H9 (cell line): ENCODE measurements around the gene ULK4. TPM values are rescaled to one million over a fixed set of nuclear protein-coding genes. Genes with fewer than 3 reads are reported as not detected.

Experiments used
- DNase-seq: peaks from one replicate; pipeline ENCODE4 v3.0.0-alpha.2; 2017
- H2AFZ ChIP-seq: one replicate; pipeline ENCODE4 v1.6.1; 2013; ENCODE audit warnings: mild to moderate bottlenecking, low read length, control low read depth, moderate library complexity
- H2AK5ac ChIP-seq: 2 replicates; pipeline ENCODE4 v1.6.1; 2013; ENCODE audit warnings: low read length, control low read depth, mixed read lengths; ENCODE audit not compliant: insufficient read length
- H2BK120ac ChIP-seq: one replicate; pipeline ENCODE4 v1.6.1; 2013; ENCODE audit warnings: low read depth, mild to moderate bottlenecking, low read length, control low read depth, inconsistent platforms; ENCODE audit not compliant: poor library complexity, severe bottlenecking
- H2BK12ac ChIP-seq: 2 replicates; pipeline ENCODE4 v1.6.1; 2013; ENCODE audit warnings: low read length, control low read depth, mixed read lengths, low read depth; ENCODE audit not compliant: insufficient read length
- H2BK15ac ChIP-seq: 2 replicates; pipeline ENCODE4 v1.6.1; 2013; ENCODE audit warnings: low read depth, low read length, control low read depth
- H2BK20ac ChIP-seq: one replicate; pipeline ENCODE4 v1.6.1; 2013; ENCODE audit warnings: low read depth, mild to moderate bottlenecking, low read length, control low read depth, inconsistent platforms; ENCODE audit not compliant: poor library complexity, severe bottlenecking
- H2BK5ac ChIP-seq: 2 replicates; pipeline ENCODE4 v1.6.1; 2013; ENCODE audit warnings: low read length, control low read depth, mixed read lengths; ENCODE audit not compliant: insufficient read length
- H3K14ac ChIP-seq: 2 replicates; pipeline ENCODE4 v1.6.1; 2013; ENCODE audit warnings: low read length, control low read depth; ENCODE audit not compliant: insufficient read depth
- H3K18ac ChIP-seq: 2 replicates; pipeline ENCODE4 v1.6.1; 2013; ENCODE audit warnings: low read depth, mild to moderate bottlenecking, mixed read lengths, low read length, control low read depth; ENCODE audit not compliant: insufficient read length
- H3K23ac ChIP-seq: 2 replicates; pipeline ENCODE4 v1.6.1; 2013; ENCODE audit warnings: low read length, control low read depth, mixed read lengths, low read depth; ENCODE audit not compliant: insufficient read length
- H3K23me2 ChIP-seq: 2 replicates; pipeline ENCODE4 v1.6.1; 2013; ENCODE audit warnings: low read depth, mild to moderate bottlenecking, mixed read lengths, low read length, control low read depth; ENCODE audit not compliant: insufficient read length, poor library complexity, severe bottlenecking
- H3K27ac ChIP-seq: 2 replicates; pipeline ENCODE4 v1.5.1; 2013; ENCODE audit warnings: low read length, control low read depth, mixed read lengths, low read depth; ENCODE audit not compliant: insufficient read length
- H3K27me3 ChIP-seq: 2 replicates; pipeline ENCODE4 v1.6.1; 2013; ENCODE audit warnings: low read length, control low read depth, inconsistent platforms; ENCODE audit not compliant: insufficient read depth
- H3K4ac ChIP-seq: 2 replicates; pipeline ENCODE4 v1.6.1; 2013; ENCODE audit warnings: low read depth, mild to moderate bottlenecking, control low read depth, inconsistent platforms, low read length, moderate library complexity
- H3K4me1 ChIP-seq: 2 replicates; pipeline ENCODE4 v1.6.1; 2013; ENCODE audit warnings: low read length, control low read depth, inconsistent platforms; ENCODE audit not compliant: insufficient read depth
- H3K4me2 ChIP-seq: 2 replicates; pipeline ENCODE4 v1.6.1; 2013; ENCODE audit warnings: low read length, control low read depth, mixed read lengths; ENCODE audit not compliant: insufficient read length, insufficient read depth
- H3K56ac ChIP-seq: 2 replicates; pipeline ENCODE4 v1.6.1; 2013; ENCODE audit warnings: low read depth, mild to moderate bottlenecking, mixed read lengths, low read length, control low read depth; ENCODE audit not compliant: insufficient read length
- H3K79me1 ChIP-seq: 2 replicates; pipeline ENCODE4 v1.6.1; 2013; ENCODE audit warnings: low read depth, mild to moderate bottlenecking, moderate library complexity, low read length, control low read depth, inconsistent platforms; ENCODE audit not compliant: insufficient read depth, poor library complexity, severe bottlenecking
- H3K79me2 ChIP-seq: 2 replicates; pipeline ENCODE4 v1.6.1; 2013; ENCODE audit warnings: low read length, control low read depth, inconsistent platforms; ENCODE audit not compliant: insufficient read depth
- H3K9ac ChIP-seq: 2 replicates; pipeline ENCODE4 v1.6.1; 2013; ENCODE audit warnings: low read length, control low read depth, mixed read lengths; ENCODE audit not compliant: insufficient read length; ENCODE audit errors: extremely low read depth
- H3K9me3 ChIP-seq: one replicate; pipeline ENCODE4 v1.6.1; 2013; ENCODE audit warnings: low read depth, low read length, inconsistent platforms; ENCODE audit not compliant: control insufficient read depth
- H3T11ph ChIP-seq: one replicate; pipeline ENCODE4 v1.6.1; 2013; ENCODE audit warnings: mild to moderate bottlenecking, low read length, control low read depth, inconsistent platforms
- H4K20me1 ChIP-seq: one replicate; pipeline ENCODE4 v1.6.1; 2013; ENCODE audit not compliant: control insufficient read depth, insufficient read length, insufficient read depth
- H4K5ac ChIP-seq: 2 replicates; pipeline ENCODE4 v1.6.1; 2013; ENCODE audit warnings: low read depth, mild to moderate bottlenecking, mixed read lengths, low read length, control low read depth; ENCODE audit not compliant: insufficient read length
- H4K8ac ChIP-seq: replicated peaks from 2 replicates; pipeline ENCODE4 v1.6.1; 2013; ENCODE audit warnings: low read length, control low read depth, mixed read lengths, low read depth; ENCODE audit not compliant: insufficient read length
- H4K91ac ChIP-seq: 2 replicates; pipeline ENCODE4 v1.6.1; 2013; ENCODE audit warnings: low read depth, mild to moderate bottlenecking, moderate library complexity, mixed read lengths, low read length, control low read depth; ENCODE audit not compliant: insufficient read length
- H3K27ac Mint-ChIP-seq, 3 experiments: 2 replicates in 2 of 3; 3 replicates in 1 of 3; pipeline ENCODE4 v1.8.0; 2020 to 2021; ENCODE audit warnings: mixed read lengths in 3 of 3, mild to moderate bottlenecking in 1 of 3, moderate library complexity in 1 of 3
- H3K27me3 Mint-ChIP-seq: 2 replicates; pipeline ENCODE4 v1.8.0; 2021; ENCODE audit warnings: low read depth, mild to moderate bottlenecking, moderate library complexity, mixed read lengths
- H3K36me3 Mint-ChIP-seq, 3 experiments: 2 replicates in 2 of 3; 3 replicates in 1 of 3; pipeline ENCODE4 v1.8.0; 2020 to 2021; ENCODE audit warnings: low read depth in 3 of 3, mixed read lengths in 3 of 3; ENCODE audit not compliant: insufficient read depth in 1 of 3
- H3K4me1 Mint-ChIP-seq, 2 experiments: 2 replicates each; pipeline ENCODE4 v1.8.0; 2020; ENCODE audit warnings: mixed read lengths in 2 of 2
- H3K4me3 Mint-ChIP-seq, 2 experiments: 2 replicates in 1 of 2; 3 replicates in 1 of 2; pipeline ENCODE4 v1.8.0; 2020 to 2021; ENCODE audit warnings: mild to moderate bottlenecking in 2 of 2, mixed read lengths in 2 of 2, moderate library complexity in 1 of 2
- H3K9me3 Mint-ChIP-seq, 2 experiments: 2 replicates in 1 of 2; 3 replicates in 1 of 2; pipeline ENCODE4 v1.8.0; 2020; ENCODE audit warnings: mild to moderate bottlenecking in 2 of 2, mixed read lengths in 2 of 2, moderate library complexity in 1 of 2
- CTCF ChIP-seq: fragments of 200-600 bp; sonication (generic); conservative IDR thresholded peaks from 3 replicates; pipeline ENCODE4 v1.8.0; 2021; ENCODE audit warnings: antibody characterized with exemption, mild to moderate bottlenecking
- WGBS: extraction: QIAGEN DNeasy Blood & Tissue Kit; methylation state at CpG from one replicate; pipeline ENCODE4 v1.1.7; 2013; ENCODE audit warnings: missing lambda C conversion rate, low lambda C conversion rate, mixed read lengths; ENCODE audit not compliant: insufficient read length; ENCODE audit errors: extremely low coverage; 5-methylcytosine and 5-hydroxymethylcytosine counted together
- total RNA-seq: library from RNA; stranded (reverse); gene quantifications from 2 replicates; pipeline ENCODE4 v1.2.1, GENCODE V29; 2021

The ULK4 gene
- total RNA-seq, 1 experiment from 2014 or later: 12.9 TPM

- Histone ChIP-seq H4K91ac (no peak overlapping the region), H3K27me3 (no peaks in the 10 kb centered on the region), H3K23me2 (no peaks in the 10 kb centered on the region), H4K8ac (no peak overlapping the region), H3K56ac (no peak overlapping the region), H3K18ac (no peak overlapping the region), H3K9me3 (no peaks in the 10 kb centered on the region), H3K14ac (no peak overlapping the region), H3K79me1 (no peaks in the 10 kb centered on the region), H2BK5ac (no peak overlapping the region), H2BK20ac (no peak overlapping the region), H2BK12ac (no peak overlapping the region), H2BK15ac (peak overlapping the region; percentile 52; the same call in 1 of the 2 replicates), H3K4me2 (no peak overlapping the region), H3K23ac (no peak overlapping the region), H2BK120ac (no peak overlapping the region), H3K27ac (no peak overlapping the region), H2AK5ac (no peak overlapping the region), H3K4me1 (no peaks in the 10 kb centered on the region), H4K5ac (no peak overlapping the region), H3K9ac (no peak overlapping the region), H3K4ac (no peak overlapping the region), H4K20me1 (no peaks in the 10 kb centered on the region), H3T11ph (no peak overlapping the region), H2AFZ (no peak overlapping the region), H3K79me2 (no peaks in the 10 kb centered on the region)
- Mint-ChIP-seq H3K4me3 (no peak overlapping the region), H3K9me3 (peaks cover 2 to 3% of the 10 kb centered on the region in 2 experiments; a peak in 3 of 5 replicates), H3K27ac (no peak overlapping the region), H3K36me3 (peaks cover 0 to 3% (median 2%) of the 10 kb centered on the region in 3 experiments; a peak in 2 of 7 replicates), H3K4me1 (no peaks in the 10 kb centered on the region), H3K27me3 (no peaks in the 10 kb centered on the region)
- no peak for TF ChIP-seq CTCF
- no CpG with 5 or more reads among the region's 4 CpGs for WGBS
- DNase-seq: no peak
Observed at GRCh38 chr3:41640076-41640475, 321.8 kb downstream of the ULK4 start.
